ENCODE measurements around the gene ZRANB3.

DNA sequence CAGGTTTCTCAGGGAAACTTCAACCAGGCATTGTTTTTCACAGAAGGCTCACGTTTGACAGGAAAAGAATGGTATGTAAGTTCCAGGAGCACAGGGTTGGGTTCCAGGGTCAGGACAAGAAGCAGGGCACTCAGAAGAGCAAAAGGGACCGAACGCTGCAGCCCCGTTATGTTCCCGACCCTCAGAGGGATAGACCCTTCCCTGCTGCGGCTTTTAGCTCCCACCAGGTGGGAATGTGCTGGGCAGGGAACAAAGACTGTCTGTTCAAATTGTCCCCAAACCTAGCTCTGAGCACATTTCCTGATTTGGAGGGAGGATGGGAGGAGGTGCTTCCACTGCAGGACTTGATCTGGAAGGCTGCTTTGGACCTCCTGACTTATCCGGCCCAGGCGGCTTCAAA lies 348.8 kb downstream of the ZRANB3 start:
- TF ChIP-seq POLR2A (IDR thresholded peaks at IDR 0.05), result no peak
- TF ChIP-seq, protein P1, sequence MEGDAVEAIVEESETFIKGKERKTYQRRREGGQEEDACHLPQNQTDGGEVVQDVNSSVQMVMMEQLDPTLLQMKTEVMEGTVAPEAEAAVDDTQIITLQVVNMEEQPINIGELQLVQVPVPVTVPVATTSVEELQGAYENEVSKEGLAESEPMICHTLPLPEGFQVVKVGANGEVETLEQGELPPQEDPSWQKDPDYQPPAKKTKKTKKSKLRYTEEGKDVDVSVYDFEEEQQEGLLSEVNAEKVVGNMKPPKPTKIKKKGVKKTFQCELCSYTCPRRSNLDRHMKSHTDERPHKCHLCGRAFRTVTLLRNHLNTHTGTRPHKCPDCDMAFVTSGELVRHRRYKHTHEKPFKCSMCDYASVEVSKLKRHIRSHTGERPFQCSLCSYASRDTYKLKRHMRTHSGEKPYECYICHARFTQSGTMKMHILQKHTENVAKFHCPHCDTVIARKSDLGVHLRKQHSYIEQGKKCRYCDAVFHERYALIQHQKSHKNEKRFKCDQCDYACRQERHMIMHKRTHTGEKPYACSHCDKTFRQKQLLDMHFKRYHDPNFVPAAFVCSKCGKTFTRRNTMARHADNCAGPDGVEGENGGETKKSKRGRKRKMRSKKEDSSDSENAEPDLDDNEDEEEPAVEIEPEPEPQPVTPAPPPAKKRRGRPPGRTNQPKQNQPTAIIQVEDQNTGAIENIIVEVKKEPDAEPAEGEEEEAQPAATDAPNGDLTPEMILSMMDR (IDR thresholded peaks at IDR 0.05), result no peak
- no peak for TF ChIP-seq EP300 (IDR thresholded peaks at IDR 0.05)

All from suprapubic skin (tissue), 3 donors.